Measurements from ENCODE around the gene TBC1D30.
"Not testable (repeated sequence)": the region's sequence is repeated elsewhere in the genome, so short reads cannot be mapped to it uniquely, and the experiment has no call there.

The TBC1D30 gene

DNA sequence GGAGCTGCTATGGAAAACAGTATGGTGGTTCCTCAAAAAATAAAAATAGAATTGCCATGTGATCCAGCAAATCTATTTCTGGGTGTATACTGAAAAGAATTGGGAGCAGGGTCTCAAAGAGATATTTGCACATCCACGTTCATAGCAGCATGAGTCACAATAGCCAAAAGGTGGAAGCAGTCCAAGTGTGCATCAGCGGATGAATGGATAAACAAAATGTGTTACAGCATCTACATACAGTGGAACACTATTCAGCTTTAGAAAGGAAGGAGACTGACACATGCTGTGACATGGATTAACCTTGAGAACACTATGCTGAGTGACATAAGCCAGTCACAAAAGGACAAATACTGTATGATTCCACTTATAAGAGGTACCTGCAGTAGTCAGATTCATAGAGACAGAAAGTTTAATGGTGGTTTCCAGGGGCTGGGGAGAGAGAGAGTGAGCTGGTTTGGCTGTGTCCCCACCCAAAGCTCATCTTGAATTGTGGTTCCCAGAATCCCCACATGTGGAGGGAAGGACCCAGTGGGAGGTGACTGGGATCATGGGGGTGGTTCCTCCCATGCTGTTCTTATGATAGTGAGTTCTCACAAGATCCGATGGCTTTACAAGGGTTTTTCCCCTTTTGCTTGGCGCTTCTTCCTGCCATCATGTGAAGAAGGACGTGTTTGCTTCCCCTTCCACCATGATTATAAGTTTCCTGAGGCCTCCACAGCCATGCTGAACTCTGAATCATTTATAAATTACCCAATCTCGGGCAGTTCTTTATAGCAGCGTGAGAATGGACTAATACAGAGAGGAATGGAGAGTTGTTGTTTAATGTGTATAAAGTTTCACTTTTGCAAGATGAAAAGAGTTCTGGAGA, 17.6 kb upstream of the TBC1D30 start:
- no peak for DNase-seq

DNA sequence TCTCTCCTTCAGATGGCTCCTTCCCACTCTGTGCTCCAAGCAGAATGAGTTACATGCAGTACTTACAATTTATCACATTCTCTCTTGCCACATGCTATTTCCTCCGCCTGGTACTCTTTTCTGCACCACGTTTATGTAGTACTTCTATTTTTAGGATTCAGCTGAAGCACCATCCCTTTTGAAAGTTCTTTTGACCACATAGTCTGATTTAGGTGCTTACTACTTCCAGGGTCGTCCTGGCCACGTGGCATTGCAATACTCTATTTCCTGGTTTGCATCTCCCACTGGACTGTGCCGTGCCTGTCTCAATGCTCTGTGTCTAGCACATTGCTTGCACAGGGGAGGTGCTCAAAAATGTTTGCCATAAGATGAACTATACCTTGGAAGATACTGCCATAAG, 16.3 kb upstream of the TBC1D30 start:
- no peak for DNase-seq

DNA sequence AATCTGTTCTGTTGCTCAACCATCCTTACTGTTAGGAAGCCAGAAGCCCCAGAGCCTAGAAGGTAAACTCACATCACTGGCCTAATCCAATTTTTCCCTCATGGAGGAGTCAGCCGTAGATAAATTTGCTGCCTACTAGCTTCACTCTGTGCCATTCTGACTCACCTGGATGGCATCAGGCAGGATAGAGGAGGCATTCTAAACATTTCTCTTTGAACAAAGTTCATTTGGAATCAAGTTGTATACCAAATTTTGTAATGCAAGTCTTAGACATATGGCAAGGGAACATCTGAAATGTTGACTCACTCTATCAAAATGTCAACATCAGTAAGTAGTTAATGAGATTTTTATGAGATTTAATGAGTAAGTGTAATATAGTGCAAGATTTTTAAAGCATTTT, 13.6 kb upstream of the TBC1D30 start:
- DNase-seq = no peak

DNA sequence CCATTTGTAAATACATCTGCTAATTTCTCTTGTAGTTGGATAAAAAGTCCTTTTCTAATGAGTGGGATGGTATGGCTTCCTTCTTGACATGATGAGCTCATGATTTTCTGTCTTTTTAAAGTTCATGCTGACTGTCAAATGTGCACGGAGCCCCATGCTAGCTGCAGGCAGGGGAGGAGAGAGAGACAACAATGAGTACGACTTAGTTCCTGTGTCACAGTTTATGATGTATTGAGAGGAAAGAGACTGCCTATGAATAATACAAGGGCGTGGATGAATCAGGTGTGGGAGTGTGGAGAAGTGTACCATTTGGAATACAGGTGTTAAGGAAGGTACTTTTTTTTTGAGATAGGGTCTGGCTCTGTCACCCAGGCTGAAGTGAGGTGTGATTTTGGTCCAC, 10.7 kb upstream of the TBC1D30 start:
- no peak for DNase-seq

DNA sequence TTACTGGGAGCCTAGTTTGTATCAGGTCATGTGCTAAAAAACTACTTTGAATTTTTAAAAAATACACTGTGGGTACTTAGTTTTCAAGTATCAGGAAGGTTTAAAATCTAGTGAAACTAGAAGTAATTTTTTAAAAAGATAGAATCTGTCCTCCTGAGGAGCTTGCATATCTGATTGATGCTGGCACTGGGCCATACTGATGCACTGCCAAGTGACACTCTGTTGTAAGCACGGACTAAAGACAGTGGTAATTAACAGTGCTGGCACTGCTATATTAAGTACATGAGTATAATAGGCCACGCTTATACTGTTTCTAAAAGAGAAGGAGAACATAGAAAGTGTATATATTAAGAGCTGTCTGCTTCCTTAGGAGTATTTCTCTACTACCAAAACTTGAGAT, 10.0 kb upstream of the TBC1D30 start:
- peak; percentile 14 for DNase-seq

DNA sequence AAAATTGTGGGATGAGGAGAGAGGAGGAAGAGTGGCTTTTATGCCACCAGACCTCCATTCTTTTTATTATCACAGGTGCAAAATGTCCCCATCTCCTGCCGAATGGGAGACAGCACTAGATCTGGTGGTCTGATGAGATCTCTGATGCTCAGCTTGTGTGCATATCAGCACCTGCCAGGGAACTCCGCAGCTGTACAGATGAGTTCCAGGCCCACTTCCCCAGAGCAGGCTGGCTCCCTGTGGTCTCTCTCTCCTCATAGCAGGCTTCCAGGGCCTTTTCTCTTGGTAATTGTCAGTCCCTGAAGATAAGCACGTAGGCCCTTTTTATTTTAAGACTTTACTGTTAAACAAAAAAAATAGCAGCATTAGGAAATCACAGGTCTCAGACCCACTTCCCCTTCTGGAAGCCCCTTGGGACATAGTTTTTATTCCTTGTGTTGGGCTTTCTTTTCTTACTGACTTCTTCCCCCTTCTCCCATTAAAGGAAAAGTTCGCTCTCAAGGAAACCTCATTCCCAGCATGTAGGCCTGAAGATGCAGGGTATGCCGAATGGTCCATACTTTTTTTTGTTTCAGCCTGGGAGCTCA, 4.5 kb upstream of the TBC1D30 start:
- no peak for DNase-seq

DNA sequence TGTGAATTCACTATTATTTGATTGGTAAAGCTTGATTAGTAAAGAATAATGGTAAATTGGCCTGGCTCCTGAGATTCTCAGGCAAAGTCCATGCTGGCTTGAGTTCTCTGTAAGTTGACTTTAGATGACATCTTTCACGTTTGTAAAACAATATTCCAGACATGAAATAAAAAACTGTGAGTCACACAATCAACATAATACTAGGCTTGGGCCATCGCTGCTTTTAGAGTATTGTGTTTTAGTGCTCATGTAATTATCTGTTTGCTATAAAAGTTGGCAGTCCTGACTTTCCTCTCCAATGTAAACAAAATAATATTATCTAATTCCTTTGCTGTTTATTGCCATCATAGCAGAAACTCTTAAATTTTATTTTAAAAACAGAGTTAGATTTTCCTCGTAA, 3.9 kb upstream of the TBC1D30 start:
- no peak for DNase-seq

DNA sequence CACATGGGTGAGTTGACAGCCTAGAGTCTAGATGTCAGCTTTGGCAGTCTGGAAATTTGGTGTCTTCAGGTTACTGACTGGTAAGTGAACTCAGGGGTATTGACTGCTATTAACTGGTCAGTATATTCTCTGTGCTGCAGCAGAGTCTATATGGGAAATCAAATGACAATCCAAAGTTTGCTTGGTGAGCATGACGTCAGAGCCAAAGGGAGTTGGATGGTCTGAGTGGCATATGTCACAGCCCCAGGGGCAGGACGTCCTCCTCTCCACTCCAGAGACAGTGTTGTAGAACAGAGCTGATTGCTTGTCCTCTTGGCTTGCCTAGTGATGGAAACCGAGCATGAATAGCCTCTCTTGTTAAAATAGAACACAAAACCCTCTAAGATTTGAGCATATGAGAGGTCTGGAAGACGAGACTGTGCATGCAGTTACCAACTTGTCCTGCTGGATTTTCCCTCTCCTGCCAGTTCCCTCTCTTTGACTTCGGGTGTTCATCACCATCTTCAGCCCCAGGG, 3.3 kb upstream of the TBC1D30 start:
- no peak for DNase-seq

DNA sequence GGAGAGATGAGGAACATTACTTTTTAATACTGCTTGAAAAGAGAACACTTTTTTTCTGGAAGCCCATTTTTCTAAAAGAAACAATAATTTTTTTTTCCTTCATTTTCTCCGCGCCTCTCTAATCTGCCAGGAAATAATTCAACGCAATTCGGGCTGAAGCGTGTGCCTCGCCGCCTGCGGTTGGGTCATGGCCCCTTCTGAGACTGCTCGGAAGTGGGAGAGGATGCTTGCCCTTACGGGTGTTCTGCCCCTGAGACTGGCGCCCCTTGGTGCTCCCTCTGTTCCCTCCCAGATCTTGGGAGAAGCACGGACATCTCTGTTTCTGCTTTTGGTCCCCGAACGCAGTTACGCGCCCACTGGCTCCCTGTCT, 332 bp upstream of the TBC1D30 start:
- no peak for DNase-seq

DNA sequence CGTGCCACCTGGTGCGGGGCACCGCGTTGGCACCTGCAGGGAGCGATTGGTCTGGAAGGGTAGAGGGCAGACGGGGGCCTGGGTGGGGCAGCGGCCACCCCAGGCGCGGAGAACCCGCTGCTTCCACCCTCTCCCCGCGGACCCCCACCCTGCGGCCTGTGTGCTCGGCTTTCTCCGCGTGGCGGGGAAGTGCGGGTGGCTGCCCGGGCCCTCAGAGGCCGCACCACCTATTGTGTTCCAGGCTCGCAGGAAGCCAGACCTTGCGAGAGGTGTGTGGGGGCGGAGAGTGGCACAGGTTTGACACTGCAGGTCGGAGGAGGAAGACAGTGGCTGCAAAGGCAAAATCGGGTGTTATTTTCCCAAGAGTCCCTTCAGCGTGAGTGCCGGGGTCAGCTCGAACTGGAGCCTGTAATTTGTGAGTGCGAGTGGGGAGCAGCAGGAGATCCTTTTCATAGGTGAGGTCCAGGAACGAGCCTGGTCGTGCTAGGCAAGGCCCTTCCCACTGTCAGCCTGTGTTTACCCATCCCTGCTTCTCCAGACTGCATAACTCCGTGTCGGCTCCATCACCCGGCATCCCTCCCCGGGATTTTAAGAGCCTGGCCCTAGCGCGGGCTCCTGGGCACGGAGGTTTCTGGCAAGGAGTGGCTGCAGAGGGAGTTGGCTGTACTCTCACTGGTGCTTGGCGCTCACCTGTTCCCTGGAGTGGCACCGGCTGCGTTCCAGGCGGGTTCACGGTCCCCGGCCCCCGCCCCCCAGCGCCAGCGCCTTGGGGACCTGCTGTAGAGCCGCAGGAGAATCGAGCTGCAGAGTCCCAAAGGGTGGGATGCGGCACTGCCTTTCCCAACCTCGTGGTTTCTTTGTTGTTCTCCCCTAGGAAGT, 935 bp downstream of the TBC1D30 start:
- no peak for DNase-seq

DNA sequence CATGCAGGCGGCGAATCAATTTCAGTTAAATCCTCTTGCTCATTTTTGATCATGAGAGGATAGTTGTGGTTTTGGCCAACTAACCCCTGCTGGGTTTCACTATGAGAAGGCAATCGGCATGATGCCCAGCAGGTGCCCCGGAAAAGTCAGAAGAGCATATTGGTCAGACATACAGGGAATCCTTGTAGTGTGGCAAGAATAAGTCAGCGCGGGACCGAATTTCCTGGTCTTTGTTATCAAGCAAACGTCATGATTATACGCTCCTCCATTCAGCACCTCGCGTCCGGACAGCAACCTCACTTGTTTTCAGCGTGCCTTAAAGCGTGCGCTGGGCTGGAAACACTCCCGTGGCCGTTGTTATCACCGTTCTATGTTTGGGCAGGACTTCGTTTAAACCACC, 1.8 kb downstream of the TBC1D30 start:
- peak; percentile 86 for DNase-seq

DNA sequence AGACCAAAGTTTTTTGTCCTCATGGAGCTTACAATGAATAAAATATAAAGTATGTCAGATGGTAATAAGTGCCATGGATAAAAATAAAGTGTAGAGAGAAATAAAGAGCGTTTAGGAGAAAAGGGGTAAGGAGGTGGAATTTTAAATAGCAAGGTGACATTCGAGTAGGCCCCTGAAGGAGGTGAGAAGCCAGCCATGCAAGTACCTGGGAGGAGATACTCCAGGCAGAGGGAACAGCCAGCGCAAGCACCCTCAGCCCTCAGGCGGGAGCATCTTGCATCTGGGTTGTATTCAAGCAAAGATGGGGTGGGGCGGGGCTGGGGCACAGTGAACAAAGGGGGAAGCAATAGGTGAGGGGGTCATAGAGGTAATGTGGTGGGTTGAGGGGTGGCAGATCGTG, 4.3 kb downstream of the TBC1D30 start:
- DNase-seq = no peak

DNA sequence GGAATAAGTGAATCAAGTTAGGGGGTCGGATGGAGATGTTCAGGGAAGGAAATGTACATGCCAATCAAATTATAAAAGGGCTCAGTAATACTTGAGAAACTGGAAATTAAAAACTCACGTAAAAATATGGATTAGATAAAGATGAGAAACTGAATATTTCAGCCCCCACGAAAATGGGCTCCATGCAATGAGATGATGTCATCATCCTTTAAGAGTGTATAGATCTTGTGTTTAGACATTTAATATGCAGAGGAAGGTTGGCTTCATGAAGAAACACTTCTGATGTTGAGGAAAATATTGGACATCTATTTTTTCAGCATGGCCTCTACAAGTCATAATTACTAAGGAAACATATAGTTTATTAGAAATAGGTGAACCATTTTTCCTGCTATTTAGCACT, 9.5 kb downstream of the TBC1D30 start:
- DNase-seq = no peak

DNA sequence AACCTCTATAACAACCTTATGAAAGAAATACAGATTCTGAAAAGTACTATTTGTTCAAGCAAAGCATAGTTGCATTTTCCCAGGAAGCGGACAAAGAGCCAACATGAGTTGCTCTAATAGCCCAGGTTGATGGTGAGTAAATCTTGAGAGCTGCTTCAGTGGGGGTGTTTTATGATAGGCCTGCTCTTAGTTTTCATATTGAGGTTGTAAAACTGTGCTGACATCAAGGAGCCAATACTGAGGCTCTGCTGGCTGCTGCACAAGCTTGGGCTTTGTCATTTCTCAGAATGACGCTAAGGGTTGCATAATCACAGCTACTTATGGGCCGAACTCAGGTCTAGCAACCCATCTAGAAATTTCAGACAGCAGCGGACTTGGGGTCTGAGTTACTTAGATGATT, 11.5 kb downstream of the TBC1D30 start:
- no peak for DNase-seq

DNA sequence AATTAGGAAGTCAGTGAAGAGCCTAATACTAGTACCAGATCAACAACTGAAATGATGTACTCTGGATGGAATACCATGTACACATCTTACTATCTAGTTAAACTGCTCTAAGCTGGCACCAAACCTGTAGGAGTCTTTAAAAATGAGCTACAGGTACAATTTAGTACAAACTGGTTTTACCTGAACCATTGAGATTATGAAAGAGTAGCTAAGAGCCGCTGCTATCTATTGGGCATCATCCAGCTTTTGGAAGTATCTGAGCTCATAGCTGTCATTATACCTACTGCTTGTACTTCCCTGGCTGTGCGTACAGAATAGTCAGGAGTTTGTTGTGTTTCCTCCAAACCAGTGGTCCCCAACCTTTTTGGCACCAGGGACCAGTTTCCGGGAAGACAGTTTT, 12.4 kb downstream of the TBC1D30 start:
- DNase-seq = no peak

DNA sequence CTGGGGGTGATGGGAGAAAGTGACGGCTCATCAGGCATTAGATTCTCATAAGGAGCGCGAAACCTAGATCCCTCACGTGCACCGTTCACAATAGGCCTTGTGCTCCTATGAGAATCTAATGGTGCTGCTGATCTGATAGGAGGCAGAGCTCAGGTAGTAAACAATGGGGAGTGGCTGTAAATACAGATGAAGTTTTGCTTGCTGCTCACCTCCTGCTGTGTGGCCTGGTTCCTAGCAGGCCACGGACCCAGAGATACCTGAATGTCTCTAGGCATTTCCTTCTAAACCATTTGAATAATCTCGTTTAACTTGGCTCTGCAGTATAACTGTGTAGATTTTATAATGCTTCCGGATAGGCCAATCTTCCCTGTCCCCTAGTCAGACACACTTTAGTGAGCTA, 13.0 kb downstream of the TBC1D30 start:
- DNase-seq = no peak

DNA sequence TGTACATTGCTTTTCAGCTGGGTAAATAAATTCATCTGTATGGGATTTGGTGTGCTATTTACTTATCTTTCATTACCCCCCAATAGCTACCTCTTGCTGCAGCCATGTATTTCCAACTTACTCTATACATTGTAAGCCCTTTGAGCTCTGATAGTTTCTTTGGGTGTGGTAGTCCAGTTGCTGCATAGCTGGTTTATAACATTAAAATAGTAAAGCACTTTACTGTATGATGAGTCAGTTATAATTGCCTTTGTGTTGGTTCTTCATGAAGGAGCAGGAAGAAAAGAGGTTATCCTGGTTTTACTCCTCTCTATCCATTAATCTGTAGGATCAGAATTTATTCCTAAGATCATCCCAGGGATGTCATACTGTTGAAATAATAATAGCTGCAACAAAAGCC, 15.7 kb downstream of the TBC1D30 start:
- no peak for DNase-seq

DNA sequence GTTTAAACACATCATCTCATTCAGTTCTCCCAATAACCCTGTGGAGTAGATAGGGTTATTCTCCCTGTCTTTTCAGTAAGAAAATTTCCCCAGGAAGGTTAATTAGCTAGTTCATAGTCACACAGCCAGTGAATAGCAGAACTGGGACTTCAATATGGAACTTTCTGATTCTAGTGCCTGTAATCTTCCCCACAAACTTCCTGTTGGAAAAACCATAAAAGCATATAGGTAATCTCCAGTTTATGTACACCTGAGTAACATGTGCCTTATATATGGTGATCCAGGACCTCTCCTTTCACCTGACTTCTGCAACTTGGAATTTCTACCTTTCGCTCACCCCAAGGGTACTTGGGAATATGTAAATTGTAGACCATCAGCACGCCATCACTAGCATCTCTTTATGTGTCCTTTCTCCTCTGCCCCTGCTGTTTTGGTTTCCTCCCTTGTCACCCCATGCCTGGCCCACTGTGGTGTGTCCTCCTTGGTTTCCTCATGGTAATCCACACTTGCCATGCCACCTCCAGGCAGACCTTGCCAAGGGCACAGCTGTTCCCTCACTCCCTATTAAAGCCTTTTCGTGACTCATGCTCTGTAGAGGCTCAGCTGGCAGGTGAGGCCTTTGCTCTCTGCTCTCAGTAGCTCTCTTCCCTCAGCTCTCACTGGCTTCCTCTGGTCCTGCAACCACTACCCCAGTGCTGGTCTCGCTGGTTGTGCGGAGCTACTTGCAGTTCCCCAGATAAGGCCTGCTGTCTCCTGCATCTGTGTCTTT, 16.7 kb downstream of the TBC1D30 start:
- no peak for DNase-seq

DNA sequence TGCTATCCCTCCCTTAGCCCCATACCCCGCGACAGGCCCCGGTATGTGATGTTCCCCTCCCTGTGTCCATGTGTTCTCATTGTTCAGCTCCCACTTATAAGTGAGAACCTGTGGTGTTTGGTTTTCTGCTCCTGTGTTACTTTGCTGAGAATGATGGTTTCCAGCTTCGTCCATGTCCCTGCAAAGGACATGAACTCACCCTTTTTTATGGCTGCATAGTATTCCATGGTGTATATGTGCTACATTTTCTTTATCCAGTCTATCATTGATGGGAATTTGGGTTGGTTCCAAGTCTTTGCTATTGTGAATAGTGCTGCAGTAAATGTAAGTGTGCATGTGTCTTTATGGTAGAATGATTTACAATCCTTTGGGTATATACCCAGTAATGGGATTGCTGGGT, 24.0 kb downstream of the TBC1D30 start:
- not testable (repeated sequence) for DNase-seq

DNA sequence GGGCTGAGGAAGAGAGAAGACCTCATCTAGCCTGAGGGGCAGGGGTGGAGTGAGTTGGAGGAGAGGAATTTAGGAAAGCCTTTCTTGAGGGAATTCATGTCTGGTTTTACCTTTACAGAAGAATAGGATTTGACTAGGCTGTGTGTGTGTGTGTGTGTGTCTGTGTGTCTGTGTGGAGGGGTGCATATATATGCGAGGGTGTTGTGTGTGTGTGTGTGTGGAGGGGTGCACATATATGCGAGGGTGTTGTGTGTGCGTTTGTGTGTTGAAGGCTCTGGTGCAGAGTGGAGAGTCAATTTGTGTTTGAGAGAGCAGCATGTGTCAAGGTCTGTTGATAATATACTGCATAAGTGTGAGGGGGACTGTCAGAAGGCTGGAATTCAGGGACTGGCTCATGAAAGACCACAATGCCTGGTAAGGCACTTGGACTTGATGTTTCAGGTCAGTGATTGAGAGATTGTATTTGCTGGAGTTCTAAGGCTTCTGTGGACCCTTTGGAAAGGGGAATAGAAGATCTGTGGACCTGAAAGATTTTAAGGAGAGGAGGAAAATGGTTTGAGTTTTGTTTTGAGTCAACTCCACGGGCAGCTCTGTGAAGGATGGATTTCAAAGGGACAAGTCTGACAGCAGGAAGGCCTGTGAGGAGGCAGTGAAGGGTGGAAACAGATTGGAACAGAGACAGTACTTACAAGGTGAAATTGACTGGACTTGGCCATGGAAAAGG, 34.6 kb downstream of the TBC1D30 start:
- DNase-seq = no peak

DNA sequence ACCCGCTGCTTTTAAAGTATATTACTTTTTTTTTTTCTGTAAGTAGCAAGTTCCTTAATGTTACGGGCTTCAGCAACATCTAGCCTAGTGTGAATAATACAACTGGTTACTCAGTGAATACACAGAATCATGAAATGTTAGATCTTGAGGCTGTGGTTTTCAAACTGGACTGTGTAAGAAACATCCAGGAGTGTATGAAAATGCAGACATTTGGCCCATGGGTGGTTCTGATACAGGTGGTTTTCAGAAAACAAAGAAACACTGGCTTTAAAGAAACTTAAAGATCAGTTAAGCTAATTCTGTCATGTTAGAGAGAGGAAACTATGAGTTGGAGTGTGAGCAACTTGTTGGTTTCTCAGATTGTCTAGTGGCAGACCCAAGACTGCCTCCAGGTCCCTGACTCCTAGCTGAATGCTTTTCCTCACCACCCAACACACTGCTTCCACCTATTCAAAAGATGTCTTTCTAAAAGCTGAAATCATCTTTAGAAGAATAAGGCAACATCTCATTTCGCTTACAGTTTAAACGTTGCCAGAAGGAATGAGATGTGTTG, 36.1 kb downstream of the TBC1D30 start:
- DNase-seq = no peak

DNA sequence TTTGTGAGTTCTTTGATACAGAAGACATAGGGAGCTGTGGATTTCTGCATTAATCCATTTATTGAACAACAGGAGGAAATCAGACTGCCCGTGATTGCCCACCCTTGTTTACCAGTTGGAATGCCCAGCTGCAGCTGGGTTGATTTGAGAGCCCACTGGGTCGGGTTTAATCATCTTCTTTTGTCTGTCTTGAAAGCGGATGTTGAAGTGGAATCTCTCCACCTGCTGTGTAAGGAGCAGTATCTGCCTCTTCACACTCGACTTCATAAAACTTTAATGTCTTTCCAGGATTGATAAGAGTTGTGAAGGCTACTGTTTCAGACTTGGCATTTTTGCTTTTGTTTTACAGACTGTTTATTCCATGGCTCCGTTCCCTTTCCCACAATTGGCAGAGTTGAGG, 39.9 kb downstream of the TBC1D30 start:
- DNase-seq = no peak

Measured in hematopoietic multipotent progenitor cell treated with erythropoietin and hydrocortisone succinate and interleukin-3 and kit ligand, for 4 days (in vitro differentiated cells).